GM19452 (cell line): ENCODE data around the gene AGK.

Source experiments
- ATAC-seq: cut with Tn5 transposase; IDR thresholded peaks from one replicate; pipeline ENCODE4 v1.9.1; 2021; ENCODE audit not compliant: unreplicated experiment

The AGK gene, protein sequence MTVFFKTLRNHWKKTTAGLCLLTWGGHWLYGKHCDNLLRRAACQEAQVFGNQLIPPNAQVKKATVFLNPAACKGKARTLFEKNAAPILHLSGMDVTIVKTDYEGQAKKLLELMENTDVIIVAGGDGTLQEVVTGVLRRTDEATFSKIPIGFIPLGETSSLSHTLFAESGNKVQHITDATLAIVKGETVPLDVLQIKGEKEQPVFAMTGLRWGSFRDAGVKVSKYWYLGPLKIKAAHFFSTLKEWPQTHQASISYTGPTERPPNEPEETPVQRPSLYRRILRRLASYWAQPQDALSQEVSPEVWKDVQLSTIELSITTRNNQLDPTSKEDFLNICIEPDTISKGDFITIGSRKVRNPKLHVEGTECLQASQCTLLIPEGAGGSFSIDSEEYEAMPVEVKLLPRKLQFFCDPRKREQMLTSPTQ

DNA sequence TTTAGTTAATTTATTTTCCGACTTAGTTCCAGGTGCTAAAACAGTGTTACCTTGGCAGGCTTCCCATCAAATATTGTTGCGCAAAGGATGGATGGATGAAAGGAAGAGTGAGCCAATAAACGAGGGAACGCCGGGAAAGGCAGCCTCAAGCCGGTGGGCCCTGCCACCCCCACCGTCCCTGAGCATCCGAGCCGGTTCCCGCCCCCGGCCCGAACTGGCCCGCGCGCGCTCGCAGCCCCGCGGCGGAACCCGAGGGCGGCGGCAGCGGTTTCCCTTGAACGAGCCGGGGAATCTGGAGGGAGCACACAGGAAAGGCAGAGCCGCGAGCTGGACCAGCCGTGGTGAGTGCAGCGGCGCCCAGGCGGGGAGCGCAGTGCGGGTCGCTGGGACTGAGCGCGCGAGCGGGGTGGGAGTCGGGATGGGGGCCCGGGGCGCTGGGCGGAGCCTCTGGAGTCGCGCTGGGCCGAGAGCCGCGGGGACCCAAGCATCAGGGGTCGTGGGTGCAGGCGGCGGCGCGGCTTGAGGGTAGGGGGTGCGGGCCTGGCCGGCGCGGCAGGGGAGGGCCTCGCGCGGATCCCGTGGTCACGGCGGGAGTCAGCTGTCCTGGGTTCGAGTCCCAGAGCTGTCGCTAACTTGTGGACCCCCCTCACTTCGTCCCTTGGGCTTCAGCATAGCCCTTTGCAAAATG lies at the start of gene AGK:
AGK (plus strand) TSS at position 317 of the 688 bp plus-strand sequence. CDS start 4,057 bp downstream, outside the sequence.
- peak; percentile 90 for ATAC-seq

DNA sequence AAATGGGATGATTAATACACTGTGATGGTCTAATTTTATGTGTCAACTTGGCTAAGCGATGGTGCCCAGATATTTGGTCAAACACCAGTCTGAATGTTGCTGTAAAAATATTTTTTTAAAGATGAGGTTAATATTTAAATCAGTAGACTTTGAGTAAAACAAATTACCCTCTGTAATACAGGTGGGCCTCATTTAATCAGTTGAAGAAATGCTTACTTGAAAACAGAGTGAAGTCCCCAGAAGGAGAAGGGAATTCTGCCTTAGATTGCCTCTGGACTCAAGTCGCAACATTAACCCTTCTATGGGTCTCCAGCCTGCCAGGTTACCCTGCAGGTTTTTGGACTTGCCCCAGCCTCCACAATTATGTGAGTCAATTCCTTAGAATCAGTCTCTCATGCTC lies 49.8 kb upstream of the AGK start:
- ATAC-seq = no peak

DNA sequence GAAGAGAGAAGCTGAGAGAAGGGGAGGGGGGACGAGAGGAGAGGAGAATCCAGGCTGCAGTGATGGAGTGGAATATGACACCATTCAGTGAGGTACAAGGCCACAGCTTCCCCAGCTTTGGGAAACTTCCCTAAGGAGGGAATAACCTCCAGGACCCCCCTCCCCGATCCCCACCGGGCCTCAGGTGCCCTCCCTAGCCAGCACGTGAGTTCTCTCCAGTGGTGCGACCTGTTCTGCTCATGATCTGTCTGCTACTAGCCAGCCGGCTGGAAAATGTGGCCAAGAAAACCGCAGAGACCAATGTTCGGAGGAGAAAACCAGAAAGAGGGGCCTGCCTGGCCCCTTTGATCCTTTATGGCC lies 39.9 kb upstream of the AGK start:
- no peak for ATAC-seq

DNA sequence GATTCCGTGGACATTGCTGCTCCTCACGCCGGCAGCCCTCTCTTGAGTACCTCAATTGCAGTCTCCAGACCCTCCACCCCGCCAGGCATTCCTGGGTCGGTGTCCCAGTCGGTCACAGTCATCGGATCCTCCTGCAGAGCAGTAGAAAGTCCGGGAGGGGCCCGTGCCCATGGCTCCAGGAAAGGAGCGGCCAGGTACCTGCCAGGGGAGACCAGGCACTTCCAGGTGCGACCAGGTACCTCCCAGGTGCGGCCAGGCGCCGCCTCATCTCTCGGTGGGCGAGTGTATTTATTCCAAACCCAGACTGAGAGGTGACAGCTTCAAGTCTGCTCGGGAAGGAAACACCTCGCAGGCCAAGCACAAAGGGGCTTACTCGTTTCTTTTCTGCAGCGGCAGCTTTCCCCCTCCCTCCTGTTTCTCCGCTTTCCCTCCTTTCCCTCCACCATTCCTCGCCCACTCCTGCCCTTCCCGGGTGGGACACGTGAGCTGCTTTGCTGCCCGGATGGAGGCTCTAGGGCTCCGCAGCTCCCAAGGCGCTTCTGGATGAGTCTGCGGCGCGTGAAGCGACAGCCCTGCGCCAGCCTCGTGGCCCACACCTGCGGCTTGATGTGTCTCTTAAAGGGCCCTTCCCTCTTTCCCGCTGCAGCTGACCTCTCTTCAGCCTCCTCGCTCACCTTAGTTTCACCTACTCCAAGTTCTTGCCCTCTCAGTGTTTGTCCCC lies 39.4 kb upstream of the AGK start:
- ATAC-seq = no peak

DNA sequence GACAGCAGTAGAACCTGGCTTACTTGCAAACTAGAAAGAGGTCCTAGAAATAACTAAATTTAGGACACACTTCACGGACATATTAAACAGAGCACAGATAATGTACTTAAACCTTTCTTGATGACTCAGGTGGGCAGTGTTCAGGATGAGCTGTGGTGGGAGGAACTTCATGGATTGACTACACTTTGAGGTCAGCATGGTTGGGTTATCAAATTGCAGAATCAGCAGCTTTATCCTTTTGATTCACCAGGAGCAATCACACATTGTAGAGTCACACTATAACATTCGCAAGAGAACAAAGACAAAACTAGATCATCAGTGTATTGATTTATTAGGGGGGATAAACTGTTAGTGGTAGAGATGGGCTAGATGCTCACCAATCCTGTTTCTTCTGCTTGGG lies 38.6 kb upstream of the AGK start:
- ATAC-seq = no peak

DNA sequence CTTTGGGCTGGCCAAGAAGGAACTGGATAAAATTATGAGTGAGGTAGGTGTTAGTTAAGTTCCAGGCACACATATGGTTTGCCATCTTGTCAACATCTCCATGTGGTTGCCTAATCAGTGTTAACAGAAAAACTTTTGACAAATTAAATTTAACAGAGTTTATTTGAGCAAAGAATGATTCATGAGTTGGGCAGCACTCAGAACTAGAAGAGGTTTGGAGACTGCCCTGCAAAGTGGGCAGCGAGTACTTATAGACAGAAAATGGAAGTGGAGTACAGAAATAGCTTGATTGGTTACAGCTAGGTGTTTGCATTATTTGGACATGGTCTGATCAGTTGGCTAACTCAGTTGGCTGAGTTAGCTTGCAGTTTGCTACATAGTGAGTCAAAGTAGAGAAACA lies 37.5 kb upstream of the AGK start:
- no peak for ATAC-seq

DNA sequence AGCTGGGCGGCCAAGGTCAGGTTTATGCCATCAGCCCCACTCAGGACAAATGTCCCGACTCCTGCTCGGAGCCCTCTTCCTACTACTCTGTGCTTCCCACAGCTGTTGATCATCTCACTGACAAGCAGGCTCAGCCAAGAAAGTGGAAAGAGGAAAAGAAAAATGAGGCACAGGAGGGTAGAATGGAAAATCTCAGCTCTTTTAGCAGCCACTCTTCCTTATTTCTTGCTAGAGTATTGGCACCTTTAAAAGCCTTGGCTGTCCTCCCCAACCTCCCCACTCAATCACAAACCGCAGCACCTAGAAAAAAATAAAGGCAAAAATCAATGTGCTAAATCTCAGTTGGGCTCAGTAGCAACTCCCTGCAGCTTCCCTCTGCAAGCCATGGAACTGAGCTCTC lies 35.3 kb upstream of the AGK start:
- no peak for ATAC-seq

DNA sequence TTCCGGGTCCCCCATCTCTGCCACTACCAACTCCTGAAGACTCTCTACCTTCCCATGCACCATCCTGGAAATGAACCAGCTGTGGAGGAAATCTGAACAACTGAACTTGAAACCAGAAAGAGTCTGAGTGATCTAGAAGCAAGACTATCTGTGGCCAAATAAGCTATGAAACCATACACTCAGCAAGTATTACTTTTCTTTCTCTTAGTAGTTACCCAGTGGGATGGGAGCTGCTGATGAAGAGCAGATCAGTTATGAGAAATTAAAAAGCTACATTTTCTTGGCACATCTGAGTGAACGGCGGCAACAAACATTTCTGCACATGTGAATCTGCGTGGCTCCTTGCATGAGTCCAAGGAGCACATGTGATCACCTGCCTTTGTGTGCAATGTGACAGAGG lies 31.6 kb upstream of the AGK start:
- no peak for ATAC-seq

DNA sequence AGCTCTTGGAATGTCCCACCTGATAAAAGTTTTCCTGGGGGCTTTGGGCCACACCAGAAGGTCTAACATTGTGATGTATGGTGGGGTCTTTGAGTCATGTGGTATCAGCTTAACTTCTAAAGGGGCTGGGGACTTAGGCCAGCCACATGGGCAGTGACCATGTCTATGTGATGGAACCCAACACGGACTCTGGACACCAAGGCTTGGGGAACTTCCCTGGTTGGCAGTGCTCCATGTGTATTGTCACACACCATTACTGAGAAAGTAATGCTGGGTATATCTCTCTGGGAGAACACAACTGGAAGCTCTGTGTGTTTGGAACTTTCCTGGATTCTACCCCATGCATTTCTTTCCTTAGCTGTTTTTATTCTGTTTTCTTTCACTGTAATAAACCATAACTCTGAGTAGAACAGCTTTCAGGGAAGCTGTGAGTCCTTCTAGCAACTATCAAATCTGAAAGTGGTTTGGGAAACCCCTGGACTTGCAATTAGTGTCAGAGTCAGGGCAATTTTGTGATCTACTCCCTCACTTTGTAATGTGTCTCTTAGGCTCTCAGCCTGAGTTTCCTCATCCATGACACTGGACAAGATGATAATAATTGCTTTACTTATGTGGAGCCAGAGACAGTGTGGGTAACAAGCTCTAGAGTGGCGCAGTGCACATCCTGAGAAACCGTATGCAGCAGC lies 28.4 kb upstream of the AGK start:
- no peak for ATAC-seq

DNA sequence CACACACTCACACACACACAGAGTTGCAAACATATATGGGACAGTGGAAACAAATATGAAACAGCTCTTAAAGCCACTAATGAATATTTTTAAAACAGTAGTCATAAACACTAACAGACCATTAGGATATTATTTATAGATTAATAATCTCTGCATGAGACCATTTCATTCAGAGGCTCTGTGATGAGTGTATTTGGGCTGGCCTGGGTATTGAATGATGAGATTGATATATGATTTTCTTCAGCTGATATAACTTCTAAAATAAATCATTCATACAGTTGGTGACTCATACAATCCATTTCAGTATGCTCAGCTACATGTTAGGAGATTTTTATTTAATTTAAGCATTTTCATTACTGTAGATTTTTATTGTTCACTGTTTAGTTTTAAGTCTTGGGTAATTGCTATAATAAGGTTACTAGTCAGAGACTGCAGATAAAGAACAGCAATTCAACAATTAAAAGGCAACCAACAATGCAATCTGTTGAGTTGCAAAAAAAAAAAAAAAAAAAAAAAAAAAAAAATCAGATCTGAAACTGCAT lies 25.2 kb upstream of the AGK start:
- ATAC-seq = no peak

DNA sequence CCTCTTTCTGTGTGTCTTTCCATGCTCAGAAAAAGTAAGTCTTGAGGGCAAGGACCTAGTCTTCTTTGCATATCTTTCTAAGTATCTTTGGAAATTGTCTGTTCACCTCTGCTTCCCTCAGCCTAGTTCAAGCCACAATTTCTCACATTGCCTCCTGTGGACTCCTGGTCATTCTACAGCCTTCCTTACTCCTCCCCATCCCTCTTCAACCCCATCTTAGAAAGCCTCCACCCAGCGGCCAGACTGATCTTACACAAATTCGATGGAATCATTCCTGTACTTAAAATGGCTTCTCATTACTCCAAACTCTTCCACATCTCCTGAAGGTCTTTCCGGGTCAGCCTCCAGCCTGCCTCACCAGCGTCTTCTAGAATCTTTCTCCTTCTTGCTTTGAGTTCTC lies 24.1 kb upstream of the AGK start:
- no peak for ATAC-seq

DNA sequence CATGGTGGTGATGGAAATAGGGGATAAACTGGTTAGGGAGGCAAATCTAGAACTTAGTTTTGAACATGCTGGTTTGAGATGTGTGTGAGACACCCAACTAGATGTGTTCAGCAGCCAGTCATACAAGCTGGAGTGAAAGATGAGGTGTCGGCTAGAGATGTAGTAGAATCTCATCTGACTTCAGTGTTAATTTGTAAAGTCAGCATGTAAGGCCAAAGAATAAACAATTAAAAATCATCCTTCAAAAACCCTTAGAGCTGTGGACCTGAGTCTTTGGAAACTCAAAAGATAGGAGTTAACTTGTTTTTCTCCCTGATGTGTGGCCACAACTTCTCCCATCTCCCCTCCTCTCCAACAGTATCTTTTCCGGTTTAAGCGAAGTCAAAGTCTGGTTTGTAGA lies 22.8 kb upstream of the AGK start:
- no peak for ATAC-seq

DNA sequence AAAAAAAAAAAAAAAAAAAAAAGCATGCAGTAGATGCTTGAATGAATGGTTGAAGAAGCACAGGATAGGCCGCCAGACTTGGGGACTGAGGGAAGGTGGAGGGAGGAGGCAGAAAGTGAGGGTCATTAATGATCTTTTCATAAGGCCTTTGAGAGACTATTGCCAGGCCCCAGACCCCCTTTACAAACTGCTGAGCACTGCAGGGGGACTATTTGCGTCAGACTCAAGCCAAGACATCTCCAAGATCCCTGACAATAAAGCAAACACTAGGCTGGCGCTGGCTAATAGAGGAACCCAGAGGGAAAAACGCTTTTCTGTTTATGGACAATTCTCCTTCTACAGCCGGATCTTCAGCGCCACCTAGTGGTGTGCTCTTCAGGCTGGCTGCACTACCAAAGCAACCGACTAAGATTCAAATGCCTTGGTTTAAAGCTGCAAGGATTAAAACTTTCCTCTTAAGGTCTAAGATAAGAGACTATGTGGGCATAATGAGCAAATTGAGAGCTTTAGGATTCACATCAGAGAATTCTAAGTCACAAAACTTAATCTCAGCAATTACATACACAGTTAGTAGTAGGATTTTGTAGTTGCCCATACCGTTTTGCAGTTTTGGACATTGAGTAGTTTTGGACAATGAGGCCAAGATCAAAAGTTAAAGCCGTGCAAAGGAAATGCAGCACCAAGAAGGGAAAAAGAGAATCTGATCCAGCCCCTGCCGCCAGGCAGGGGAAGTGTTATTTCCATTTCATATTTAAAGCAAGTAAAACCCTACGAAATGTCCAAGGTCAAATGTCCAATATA lies 17.9 kb upstream of the AGK start:
- ATAC-seq = no peak

DNA sequence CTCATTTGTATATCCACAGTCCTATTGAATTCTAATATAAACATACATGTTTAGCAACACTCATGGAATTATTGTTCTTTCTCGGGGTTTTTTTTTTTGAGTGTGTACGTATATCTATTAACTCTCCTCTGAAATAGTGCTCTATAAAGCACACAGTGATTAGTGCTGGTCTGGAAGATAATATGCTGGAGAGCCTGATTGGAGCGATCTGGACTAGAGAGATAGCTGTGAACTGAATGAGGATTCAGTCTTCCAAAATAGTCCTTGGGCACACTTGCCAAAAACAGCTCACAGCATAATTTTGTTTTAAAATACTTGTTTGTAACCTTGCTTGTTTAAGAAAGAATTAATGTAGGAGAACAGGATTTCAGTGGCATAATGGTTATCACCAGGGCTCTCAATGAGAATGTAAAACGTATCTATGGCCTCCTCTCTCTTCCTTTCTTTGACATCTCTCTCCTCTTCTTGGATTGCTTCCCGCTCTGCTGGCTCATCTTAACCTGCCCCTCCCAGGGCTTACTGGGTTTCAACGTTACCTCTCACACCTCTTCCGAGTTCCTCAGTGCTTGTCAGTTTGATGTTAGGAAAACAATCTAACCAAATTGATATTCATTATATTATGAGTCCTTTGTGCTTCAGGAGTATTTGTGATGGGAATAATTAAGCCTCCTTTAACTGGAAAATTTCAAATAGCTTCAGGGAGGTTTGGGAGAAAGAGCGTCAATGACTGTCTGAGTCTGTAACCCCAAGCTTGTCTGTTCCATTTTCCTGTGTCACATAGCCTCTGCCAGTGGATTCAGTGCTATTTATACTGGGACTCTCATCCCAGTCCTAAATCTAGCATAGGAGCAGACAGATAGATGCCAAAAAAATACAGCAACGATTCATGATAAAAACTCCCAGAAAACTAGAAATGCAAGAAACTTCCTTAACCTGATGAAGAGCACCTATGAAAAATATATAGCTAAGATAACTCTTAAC lies 16.2 kb upstream of the AGK start:
- ATAC-seq = no peak

DNA sequence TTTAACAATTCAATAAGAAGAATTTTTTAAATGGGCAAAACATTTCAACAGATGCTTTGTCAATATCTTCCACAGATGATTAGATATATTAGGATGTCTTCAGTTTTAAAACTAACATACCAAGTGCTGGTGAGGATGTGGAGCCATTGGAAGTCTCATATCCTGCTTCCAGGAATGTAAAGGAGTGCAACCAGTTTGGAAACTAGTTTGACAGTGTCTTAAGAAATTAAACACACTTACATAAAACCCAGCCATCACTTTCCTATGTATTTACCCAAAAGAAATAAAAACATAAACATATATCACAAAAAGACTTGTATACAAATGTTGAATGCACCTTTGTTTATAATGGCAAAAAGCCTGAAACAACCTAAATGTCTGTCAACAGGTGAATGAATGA lies 13.3 kb upstream of the AGK start:
- no peak for ATAC-seq

DNA sequence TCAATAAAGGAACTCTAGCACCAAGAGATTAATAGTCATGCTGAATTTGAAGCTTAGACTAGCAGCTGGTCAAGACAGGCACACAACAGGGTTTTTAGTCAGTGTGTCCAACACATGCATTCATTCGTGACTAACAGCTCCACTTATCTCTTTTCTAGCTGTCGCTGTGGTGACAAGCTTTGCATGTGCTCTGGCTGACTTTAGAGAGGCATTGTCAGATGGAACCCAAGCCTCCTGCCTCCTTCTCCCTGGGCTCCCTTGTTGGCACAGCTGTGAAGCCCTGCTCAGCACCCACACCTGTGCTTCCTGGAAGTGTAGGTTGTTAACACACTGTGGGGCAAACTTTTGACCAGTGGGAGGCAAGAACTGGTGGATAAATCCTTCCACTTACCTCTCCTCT lies 9.8 kb upstream of the AGK start:
- no peak for ATAC-seq

DNA sequence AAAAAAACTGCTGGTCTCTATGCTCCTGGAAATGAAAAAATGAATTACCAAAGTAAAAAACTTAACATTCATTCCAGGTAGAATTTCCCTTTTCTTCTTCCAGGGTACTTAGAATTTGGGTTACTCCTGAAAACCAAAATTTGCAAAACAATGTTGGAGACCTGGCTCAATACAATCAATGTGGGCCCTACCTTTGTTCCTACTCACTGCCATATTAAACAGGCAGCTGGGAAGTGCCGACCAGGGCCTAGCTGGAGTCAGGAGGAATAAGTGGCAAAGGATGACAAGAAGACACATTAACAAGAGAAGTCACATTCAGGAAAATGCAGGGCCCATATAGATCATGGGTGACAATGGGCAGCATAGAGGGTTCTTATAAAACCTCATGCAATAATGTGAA lies 6.4 kb upstream of the AGK start:
- ATAC-seq = no peak

DNA sequence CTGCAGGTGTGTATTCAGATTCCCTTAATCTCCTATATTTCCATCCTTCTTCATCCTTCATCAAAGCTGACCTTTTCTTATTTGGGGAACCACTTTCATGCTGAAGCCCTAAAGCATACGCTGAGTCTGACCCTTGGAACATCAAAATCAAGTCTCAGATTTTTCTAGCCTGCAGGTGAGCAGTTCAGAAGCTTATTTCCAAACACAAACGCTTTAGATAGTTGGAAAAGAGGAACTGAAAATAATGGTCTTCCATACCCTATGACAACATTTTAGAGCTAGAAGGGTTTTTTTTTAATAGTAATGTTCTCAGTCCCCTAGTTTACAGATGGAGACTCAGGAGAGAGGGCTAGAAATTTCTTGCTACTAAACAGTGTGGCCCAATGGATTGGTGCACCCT lies 1.6 kb upstream of the AGK start:
- ATAC-seq = no peak

DNA sequence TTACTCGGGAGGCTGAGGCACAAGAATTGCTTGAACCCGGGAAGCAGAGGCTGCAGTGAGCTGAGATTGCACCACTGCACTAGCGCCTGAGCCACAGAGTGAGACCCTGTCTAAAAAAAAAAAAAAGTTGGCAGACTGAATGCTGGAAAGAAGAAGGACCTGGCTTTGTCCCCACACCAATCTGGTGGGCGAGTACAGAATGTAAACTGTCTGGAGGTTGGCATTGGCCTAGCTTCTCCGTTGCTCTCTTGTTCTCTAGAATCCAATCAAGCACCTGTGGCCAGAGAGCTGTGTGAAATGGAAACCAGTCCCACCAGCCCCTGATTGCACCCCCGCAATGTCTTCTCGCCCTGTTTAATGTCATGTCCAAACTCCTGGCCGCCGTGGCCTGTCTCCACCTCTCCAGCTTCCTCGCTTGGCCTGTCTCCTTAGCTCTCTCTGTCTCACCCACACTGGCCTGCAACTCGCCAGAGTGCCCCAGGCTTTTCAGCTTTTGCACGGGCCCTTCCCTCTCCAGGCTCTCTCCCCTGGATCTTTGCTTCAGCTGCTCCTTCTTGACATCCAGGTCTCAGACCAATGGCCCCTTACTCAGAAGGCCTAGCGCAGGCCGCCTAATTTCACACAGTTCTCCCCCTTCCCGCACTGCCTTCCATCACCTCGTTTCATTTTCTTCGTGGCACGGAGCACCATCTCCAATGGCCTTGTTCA lies 670 bp upstream of the AGK start:
- no peak for ATAC-seq
